ENCODE results near the gene INS.

DNA sequence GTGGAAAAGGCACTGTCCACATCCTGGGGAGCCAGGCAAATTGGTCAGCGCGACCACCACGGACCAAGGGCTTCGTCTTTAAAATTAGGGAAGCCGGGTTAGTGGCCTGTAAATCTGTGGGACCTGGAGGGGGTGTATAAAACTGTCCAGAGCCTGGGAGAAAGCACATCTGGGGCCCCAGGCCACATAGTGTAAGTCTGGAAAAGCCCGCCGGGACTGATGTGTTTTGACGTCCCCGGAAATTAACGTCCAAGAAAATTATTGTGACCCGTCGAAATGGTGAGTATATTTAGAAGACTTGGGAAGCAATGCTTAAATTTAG lies 17.6 kb downstream of the INS start:
- TF ChIP-seq CTCF (IDR thresholded peaks at IDR 0.05; ENCODE audit: borderline replicate concordance, extremely low read depth, low read length, poor library complexity, severe bottlenecking) (no peak), EZH2 (IDR thresholded peaks at IDR 0.05; ENCODE audit: borderline replicate concordance, low read depth, low read length, severe bottlenecking) (no peak)

All from DND-41 (cell line).